ENCODE data around the gene ABCA3. TPM values are rescaled to one million over a fixed set of nuclear protein-coding genes. Genes with fewer than 3 reads are reported as not detected.

The ABCA3 gene
- total RNA-seq, 2 donors from 2014 or later = 8.2 to 24.7 TPM

GRCh38 chr16:2372684-2373083 is 32.2 kb upstream of the ABCA3 start:
- H3K4me3 ChIP-seq = no peak overlapping the region
- H3K4me1 ChIP-seq (replicated peaks) = no peaks in the 10 kb centered on the region
- 92% methylated on average over 4 of the region's 4 CpGs for WGBS
- H3K27ac ChIP-seq = no peak overlapping the region
- intact Hi-C loops (cut with DNase I) = no loop called here
- TF ChIP-seq POLR2A (IDR thresholded peaks at IDR 0.05) (no peak), CTCF (IDR thresholded peaks at IDR 0.05) (no peak), POLR2AphosphoS5 (IDR thresholded peaks at IDR 0.05) (no peak)
- DNase-seq (ENCODE audit: low spot score) = no peak
- no peaks in the 10 kb centered on the region for H3K9me3 ChIP-seq
- no peaks in the 10 kb centered on the region for H3K27me3 ChIP-seq (replicated peaks; ENCODE audit: insufficient read depth)
- no peaks in the 10 kb centered on the region for H3K36me3 ChIP-seq

DNA sequence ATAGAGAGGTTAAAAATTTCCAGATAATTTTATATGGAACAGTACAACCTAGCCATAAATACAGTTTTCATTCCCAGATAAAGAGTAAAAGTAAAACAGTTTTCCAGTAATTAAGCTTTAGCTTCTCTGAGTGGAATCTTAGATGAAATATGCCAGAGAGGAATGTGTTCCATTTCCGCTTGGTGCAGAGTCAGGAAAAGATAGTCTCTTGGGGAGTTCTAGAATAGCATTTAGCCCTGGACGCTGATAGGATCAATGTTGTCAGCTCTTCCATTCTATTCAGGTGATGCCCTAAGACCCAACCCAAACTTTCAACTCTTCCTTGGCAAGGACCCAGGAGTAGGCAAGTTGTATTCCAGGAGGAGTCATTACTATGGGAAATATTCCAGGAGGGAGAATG is 30.9 kb upstream of the ABCA3 start:
- no peak for TF ChIP-seq POLR2AphosphoS5 (IDR thresholded peaks at IDR 0.05)
- TF ChIP-seq CTCF (IDR thresholded peaks at IDR 0.05) = no peak
- TF ChIP-seq POLR2A (IDR thresholded peaks at IDR 0.05) = no peak
- Histone ChIP-seq H3K27me3 (replicated peaks; ENCODE audit: insufficient read depth) (no peaks in the 10 kb centered on the region), H3K27ac (no peak overlapping the region), H3K9me3 (no peaks in the 10 kb centered on the region), H3K4me1 (replicated peaks) (no peaks in the 10 kb centered on the region), H3K36me3 (no peaks in the 10 kb centered on the region), H3K4me3 (no peak overlapping the region)
- DNase-seq (ENCODE audit: low spot score) = no peak
- intact Hi-C loops (cut with DNase I) = no loop called here
- WGBS = 60% methylated on average over 2 of the region's 2 CpGs

DNA sequence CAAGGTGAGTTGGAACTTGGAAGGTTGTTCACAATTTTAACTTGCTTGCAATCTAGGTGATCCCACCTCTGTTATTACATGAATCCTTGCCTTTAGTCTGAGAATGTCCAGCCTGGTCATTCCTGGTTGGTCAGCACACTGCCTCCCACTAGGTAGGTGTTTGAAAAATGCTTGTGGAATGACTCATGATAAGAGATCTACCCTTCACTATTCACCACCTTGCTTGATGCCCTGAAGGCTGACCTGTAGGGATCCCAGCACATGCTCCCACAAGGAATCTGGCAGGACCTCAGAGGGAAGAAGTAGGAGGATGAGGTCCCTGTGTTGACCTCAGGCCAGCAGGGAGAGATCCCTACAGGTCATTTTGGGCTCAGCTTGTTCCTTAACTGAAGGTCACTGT is 30.2 kb upstream of the ABCA3 start:
- no peak overlapping the region for H3K4me3 ChIP-seq
- no peaks in the 10 kb centered on the region for H3K36me3 ChIP-seq
- TF ChIP-seq POLR2AphosphoS5 (IDR thresholded peaks at IDR 0.05) = no peak
- TF ChIP-seq CTCF (IDR thresholded peaks at IDR 0.05) = no peak
- no peak for TF ChIP-seq POLR2A (IDR thresholded peaks at IDR 0.05)
- H3K4me1 ChIP-seq (replicated peaks) = no peaks in the 10 kb centered on the region
- no peaks in the 10 kb centered on the region for H3K9me3 ChIP-seq
- intact Hi-C loops (cut with DNase I) = no loop called here
- H3K27me3 ChIP-seq (replicated peaks; ENCODE audit: insufficient read depth) = no peaks in the 10 kb centered on the region
- no peak for DNase-seq (ENCODE audit: low spot score)
- H3K27ac ChIP-seq = no peak overlapping the region

DNA sequence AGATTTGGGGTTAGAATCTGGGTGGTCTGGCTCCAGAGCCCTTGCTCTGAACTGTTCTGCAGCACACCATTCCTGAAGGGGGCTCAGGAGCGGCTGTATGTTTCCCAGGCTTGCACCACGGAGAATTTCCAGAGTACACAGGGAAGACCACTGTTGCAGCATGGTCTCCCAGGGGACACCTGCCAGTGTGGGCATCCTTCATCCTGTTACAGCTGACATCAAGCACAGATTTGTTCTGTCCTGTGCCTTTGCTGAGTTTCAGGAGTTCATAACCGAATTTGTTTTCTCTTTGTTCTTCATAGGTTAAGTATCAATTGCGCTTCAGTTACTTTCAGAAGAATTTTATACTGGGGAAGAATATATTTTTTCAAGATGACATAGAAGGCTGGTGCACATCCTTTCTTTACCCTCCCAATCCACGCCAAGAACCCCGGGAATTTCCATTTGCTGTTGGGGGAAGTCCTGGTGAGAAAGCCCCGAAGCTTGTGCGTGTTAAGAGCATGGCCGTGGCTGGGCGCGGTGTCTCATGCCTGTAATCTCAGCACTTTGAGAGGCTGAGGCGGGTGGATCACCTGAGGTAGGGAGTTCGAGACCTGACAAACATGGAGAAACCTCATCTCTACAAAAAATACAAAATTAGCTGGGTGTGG is 26.3 kb upstream of the ABCA3 start:
- intact Hi-C loops (cut with DNase I) = loop anchor here (10.0 kb wide), 1 partner anchor 338 kb away; no protein-coding TSS in a partner anchor
- 92% methylated on average over 13 of the region's 13 CpGs for WGBS
- Histone ChIP-seq H3K9me3 (no peaks in the 10 kb centered on the region), H3K4me1 (replicated peaks) (no peaks in the 10 kb centered on the region), H3K36me3 (no peaks in the 10 kb centered on the region), H3K27me3 (replicated peaks; ENCODE audit: insufficient read depth) (no peaks in the 10 kb centered on the region), H3K27ac (no peak overlapping the region), H3K4me3 (no peak overlapping the region)
- DNase-seq (ENCODE audit: low spot score) = no peak
- no peak for TF ChIP-seq POLR2AphosphoS5 (IDR thresholded peaks at IDR 0.05)
- TF ChIP-seq POLR2A (IDR thresholded peaks at IDR 0.05) = no peak
- no peak for TF ChIP-seq CTCF (IDR thresholded peaks at IDR 0.05)

Measured in prostate gland (tissue), 2 donors.